Kidney epithelial cell (primary cell): ENCODE data around the gene ABCC6. TPM values are rescaled to one million over a fixed set of nuclear protein-coding genes. Genes with fewer than 3 reads are reported as not detected.
"Not testable (repeated sequence)": the region's sequence is repeated elsewhere in the genome, so short reads cannot be mapped to it uniquely, and the experiment has no call there.

ENCODE experiments used
- DNase-seq: peaks from one replicate; pipeline ENCODE4 v3.0.0-alpha.2; 2010; ENCODE audit warnings: low read depth
- H3K27me3 ChIP-seq: 2 replicates; pipeline ENCODE4 v1.6.0; 2011; ENCODE audit warnings: low read length; ENCODE audit not compliant: control insufficient read depth, insufficient read depth
- H3K36me3 ChIP-seq: 2 replicates; pipeline ENCODE4 v1.5.1; 2011; ENCODE audit warnings: low read length; ENCODE audit not compliant: control insufficient read depth, insufficient read depth
- H3K4me3 ChIP-seq: 2 replicates; pipeline ENCODE4 v1.5.1; 2011; ENCODE audit warnings: low read depth, mild to moderate bottlenecking, control low read depth, low read length
- total RNA-seq: library from RNA; depleted of rRNA; stranded (reverse); fragments of >200 nt; gene quantifications from 2 replicates; pipeline ENCODE4 v1.2.3, GENCODE V29; 2015
- TF ChIP-seq, protein P1 (sequence below): IDR thresholded peaks from 2 replicates; pipeline ENCODE4 v1.5.1; 2011; ENCODE audit warnings: mild to moderate bottlenecking, moderate library complexity, low read length, control low read depth, inconsistent platforms; ENCODE audit not compliant: insufficient read depth, poor library complexity, severe bottlenecking

ABCC6 gene
- total RNA-seq, 1 donor from 2014 or later = 1.5 TPM

DNA sequence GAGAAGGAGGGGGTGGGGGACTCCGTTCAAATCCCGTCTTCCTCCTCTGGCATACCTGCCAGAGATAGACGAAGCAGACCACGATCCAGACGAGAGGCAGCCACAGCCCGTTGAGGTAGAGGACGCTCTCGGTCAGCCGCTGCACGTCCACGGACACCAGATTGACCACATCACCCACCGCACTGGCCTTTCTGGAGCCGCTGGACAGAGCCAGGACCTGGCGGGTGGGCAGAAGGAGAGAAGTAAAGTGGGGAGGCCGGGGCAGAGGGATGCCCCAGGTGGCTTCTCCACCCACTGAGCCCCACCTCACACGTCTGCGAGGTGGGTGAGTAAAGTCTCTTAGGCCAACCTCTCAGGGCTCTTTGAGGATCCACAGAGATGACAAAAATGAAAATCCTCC lies 25.3 kb downstream of the ABCC6 start:
- Histone ChIP-seq H3K4me3 (no peak overlapping the region), H3K36me3 (no peaks in the 10 kb centered on the region), H3K27me3 (no peaks in the 10 kb centered on the region)
- TF ChIP-seq, protein P1, sequence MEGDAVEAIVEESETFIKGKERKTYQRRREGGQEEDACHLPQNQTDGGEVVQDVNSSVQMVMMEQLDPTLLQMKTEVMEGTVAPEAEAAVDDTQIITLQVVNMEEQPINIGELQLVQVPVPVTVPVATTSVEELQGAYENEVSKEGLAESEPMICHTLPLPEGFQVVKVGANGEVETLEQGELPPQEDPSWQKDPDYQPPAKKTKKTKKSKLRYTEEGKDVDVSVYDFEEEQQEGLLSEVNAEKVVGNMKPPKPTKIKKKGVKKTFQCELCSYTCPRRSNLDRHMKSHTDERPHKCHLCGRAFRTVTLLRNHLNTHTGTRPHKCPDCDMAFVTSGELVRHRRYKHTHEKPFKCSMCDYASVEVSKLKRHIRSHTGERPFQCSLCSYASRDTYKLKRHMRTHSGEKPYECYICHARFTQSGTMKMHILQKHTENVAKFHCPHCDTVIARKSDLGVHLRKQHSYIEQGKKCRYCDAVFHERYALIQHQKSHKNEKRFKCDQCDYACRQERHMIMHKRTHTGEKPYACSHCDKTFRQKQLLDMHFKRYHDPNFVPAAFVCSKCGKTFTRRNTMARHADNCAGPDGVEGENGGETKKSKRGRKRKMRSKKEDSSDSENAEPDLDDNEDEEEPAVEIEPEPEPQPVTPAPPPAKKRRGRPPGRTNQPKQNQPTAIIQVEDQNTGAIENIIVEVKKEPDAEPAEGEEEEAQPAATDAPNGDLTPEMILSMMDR = no peak
- DNase-seq = no peak

DNA sequence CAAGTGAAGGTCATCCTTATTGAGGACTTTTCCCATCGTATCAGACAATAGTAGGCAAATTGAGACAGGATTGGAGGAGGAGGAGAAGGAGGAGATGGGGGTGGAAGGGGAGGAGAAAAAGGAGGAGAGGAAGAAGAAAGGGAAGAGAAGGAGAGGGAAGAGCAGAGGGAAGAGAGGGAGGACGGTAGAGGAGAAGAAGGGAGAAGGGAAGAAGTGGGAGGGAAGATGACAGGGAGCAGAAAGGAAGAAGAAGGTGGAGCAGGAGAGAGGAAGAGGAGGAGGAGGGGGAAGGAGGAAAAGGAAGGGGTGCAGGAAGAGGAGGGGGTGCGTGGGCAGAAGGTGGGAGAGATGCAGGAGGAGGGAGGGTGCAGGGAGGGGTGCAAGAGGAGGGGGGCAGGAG lies 26.0 kb downstream of the ABCC6 start:
- Histone ChIP-seq H3K4me3 (no peak overlapping the region), H3K36me3 (no peaks in the 10 kb centered on the region), H3K27me3 (no peaks in the 10 kb centered on the region)
- no peak for DNase-seq
- TF ChIP-seq, protein P1 = no peak

- DNase-seq = no peak
- no peaks in the 10 kb centered on the region for H3K27me3 ChIP-seq
- no peak overlapping the region for H3K4me3 ChIP-seq
- TF ChIP-seq, protein P1 = no peak
- no peaks in the 10 kb centered on the region for H3K36me3 ChIP-seq
Observed at GRCh38 chr16:16196099-16196498, 27.2 kb downstream of the ABCC6 start.

GRCh38 chr16:16191493-16192167 lies 31.7 kb downstream of the ABCC6 start:
- Histone ChIP-seq H3K27me3 (no peaks in the 10 kb centered on the region), H3K4me3 (no peak overlapping the region), H3K36me3 (no peaks in the 10 kb centered on the region)
- TF ChIP-seq, protein P1 = no peak
- no peak for DNase-seq

DNA sequence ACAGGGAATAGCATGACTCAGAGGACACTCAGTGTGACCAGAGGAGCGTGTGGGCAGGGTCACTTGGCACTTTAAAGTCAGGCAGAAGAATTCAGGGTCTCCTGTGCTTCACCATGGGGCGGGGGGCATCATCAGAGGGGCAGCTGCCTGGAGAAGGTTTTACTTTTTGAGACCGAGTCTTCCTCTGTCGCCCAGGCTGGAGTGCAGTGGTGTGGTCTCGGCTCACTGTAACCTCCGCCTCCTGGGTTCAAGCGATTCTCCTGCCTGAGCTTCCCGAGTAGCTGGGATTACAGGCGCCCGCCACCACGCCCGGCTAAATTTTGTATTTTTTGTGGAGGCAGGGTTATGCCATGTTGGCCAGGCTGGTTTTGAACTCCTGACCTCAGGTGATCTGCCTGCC lies 32.3 kb downstream of the ABCC6 start:
- DNase-seq, H3K36me3 ChIP-seq, H3K27me3 ChIP-seq, H3K4me3 ChIP-seq: not testable (repeated sequence)

GRCh38 chr16:16190546-16190945 lies 32.7 kb downstream of the ABCC6 start:
- no peaks in the 10 kb centered on the region for H3K36me3 ChIP-seq

More at GRCh38 chr16:16190546-16190945, 32.7 kb downstream of the ABCC6 start:
- TF ChIP-seq, protein P1 = no peak
- DNase-seq = no peak
- no peak overlapping the region for H3K4me3 ChIP-seq
- no peaks in the 10 kb centered on the region for H3K27me3 ChIP-seq
